GM18861 (cell line): ENCODE data around the gene COL9A2.
"Not testable (repeated sequence)": the region's sequence is repeated elsewhere in the genome, so short reads cannot be mapped to it uniquely, and the experiment has no call there.

Experiments used
- ATAC-seq: cut with Tn5 transposase; IDR thresholded peaks from one replicate; pipeline ENCODE4 v1.9.1; 2021; ENCODE audit not compliant: unreplicated experiment

COL9A2 gene

GRCh38 chr1:40316595-40317393 is at the start of gene COL9A2:
COL9A2 (minus strand) TSS chr1:40317286; CDS start chr1:40317197, 89 bp downstream.
- no peak for ATAC-seq

GRCh38 chr1:40363721-40364120 is 46.6 kb upstream of the COL9A2 start:
- ATAC-seq = peak; percentile 94

GRCh38 chr1:40362699-40363098 is 45.6 kb upstream of the COL9A2 start:
- no peak for ATAC-seq

- ATAC-seq = no peak
Measured at GRCh38 chr1:40362199-40362598, 45.1 kb upstream of the COL9A2 start.

GRCh38 chr1:40361637-40362036 is 44.6 kb upstream of the COL9A2 start:
- ATAC-seq = no peak

- no peak for ATAC-seq
Measured at GRCh38 chr1:40361201-40361600, 44.1 kb upstream of the COL9A2 start.

GRCh38 chr1:40360631-40361030 is 43.5 kb upstream of the COL9A2 start:
- no peak for ATAC-seq

- no peak for ATAC-seq
Measured at GRCh38 chr1:40357625-40358024, 40.5 kb upstream of the COL9A2 start.

- no peak for ATAC-seq
Measured at GRCh38 chr1:40353082-40353481, 36.0 kb upstream of the COL9A2 start.

GRCh38 chr1:40352126-40352525 is 35.0 kb upstream of the COL9A2 start:
- no peak for ATAC-seq

- no peak for ATAC-seq
Measured at GRCh38 chr1:40351124-40351523, 34.0 kb upstream of the COL9A2 start.

- no peak for ATAC-seq
Measured at GRCh38 chr1:40350391-40350790, 33.3 kb upstream of the COL9A2 start.

- ATAC-seq = no peak
Measured at GRCh38 chr1:40344597-40344996, 27.5 kb upstream of the COL9A2 start.

- not testable (repeated sequence) for ATAC-seq
Measured at GRCh38 chr1:40342381-40342717, 25.3 kb upstream of the COL9A2 start.

GRCh38 chr1:40341491-40342380 is 24.6 kb upstream of the COL9A2 start:
- no peak for ATAC-seq

- no peak for ATAC-seq
Measured at GRCh38 chr1:40339420-40340323, 22.6 kb upstream of the COL9A2 start.

GRCh38 chr1:40338745-40339419 is 21.8 kb upstream of the COL9A2 start:
- ATAC-seq = no peak

GRCh38 chr1:40337443-40337842 is 20.4 kb upstream of the COL9A2 start:
- ATAC-seq = no peak

GRCh38 chr1:40332695-40333094 is 15.6 kb upstream of the COL9A2 start:
- no peak for ATAC-seq

GRCh38 chr1:40331403-40331802 is 14.3 kb upstream of the COL9A2 start:
- not testable (repeated sequence) for ATAC-seq
